Coronary artery (tissue), 2 donors: ENCODE measurements around the gene XPR1.
A peak's percentile ranks its signal among the peaks of the same experiment; 100 is the strongest.

Experiments
- DNase-seq: peaks from one replicate; pipeline ENCODE4 v3.0.0-alpha.2; 2017; ENCODE audit warnings: low spot score
- H3K27ac ChIP-seq, 2 donors: fragments of 200-600 bp; sonication (generic); one replicate each; pipeline ENCODE4 v1.5.1; 2016 to 2019
- H3K4me3 ChIP-seq: fragments of 200-600 bp; sonication (generic); 2 replicates; pipeline ENCODE4 v1.5.1; 2016; ENCODE audit warnings: mild to moderate bottlenecking, moderate library complexity
- CTCF ChIP-seq: fragments of 200-600 bp; sonication (generic); IDR thresholded peaks from one replicate; pipeline ENCODE4 v1.5.1; 2019; ENCODE audit warnings: antibody characterized with exemption

The XPR1 gene

DNA sequence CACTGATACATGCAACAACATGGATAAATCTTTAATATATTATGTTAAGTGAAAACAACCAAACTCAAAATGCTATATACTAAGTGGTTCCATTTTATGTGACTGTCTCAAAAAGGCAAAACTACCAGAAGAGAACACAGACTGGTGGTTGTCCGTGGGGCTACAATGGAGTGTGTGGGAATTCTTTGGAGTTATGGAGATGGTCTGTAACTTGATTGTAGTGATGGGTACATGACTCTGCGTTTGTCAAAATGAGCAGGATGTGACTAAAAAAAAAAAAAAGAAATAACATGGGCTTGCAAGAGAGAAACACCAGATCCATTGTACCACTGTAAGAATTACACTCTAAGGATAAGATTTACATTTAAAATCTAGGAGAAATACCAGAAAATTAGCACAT, 228.7 kb downstream of the XPR1 start:
- Histone ChIP-seq H3K27ac (no peak overlapping the region), H3K4me3 (no peak overlapping the region)
- no peak for TF ChIP-seq CTCF
- no peak for DNase-seq

GRCh38 chr1:180862305-180862704, 230.5 kb downstream of the XPR1 start:
- no peak for TF ChIP-seq CTCF
- DNase-seq = no peak
- Histone ChIP-seq H3K27ac (no peak overlapping the region), H3K4me3 (no peak overlapping the region)

GRCh38 chr1:180863158-180863775, 231.4 kb downstream of the XPR1 start:
- TF ChIP-seq CTCF = peak; percentile 50
- Histone ChIP-seq H3K4me3 (no peak overlapping the region), H3K27ac (no peak overlapping the region)
- no peak for DNase-seq

- no peak overlapping the region for H3K27ac ChIP-seq
- TF ChIP-seq CTCF = peak; percentile 28
- no peak overlapping the region for H3K4me3 ChIP-seq
- no peak for DNase-seq
Measured at GRCh38 chr1:180881806-180882509, 250.1 kb downstream of the XPR1 start.

- H3K27ac ChIP-seq = no peak overlapping the region
- no peak overlapping the region for H3K4me3 ChIP-seq
- no peak for TF ChIP-seq CTCF
- no peak for DNase-seq
Measured at GRCh38 chr1:180884588-180885300, 252.9 kb downstream of the XPR1 start.

GRCh38 chr1:180886338-180886737, 254.5 kb downstream of the XPR1 start:
- Histone ChIP-seq H3K27ac (no peak overlapping the region), H3K4me3 (no peak overlapping the region)
- TF ChIP-seq CTCF = no peak
- DNase-seq = no peak

- no peak for TF ChIP-seq CTCF
- H3K4me3 ChIP-seq = no peak overlapping the region
- no peak for DNase-seq
Measured at GRCh38 chr1:180887841-180888240, 256.0 kb downstream of the XPR1 start.

More at GRCh38 chr1:180887841-180888240, 256.0 kb downstream of the XPR1 start:
- no peak overlapping the region for H3K27ac ChIP-seq
